OCI-LY1 (cell line): Measurements from ENCODE around the gene ITSN1.
"Not testable (repeated sequence)": the region's sequence is repeated elsewhere in the genome, so short reads cannot be mapped to it uniquely, and the experiment has no call there.

Experiments
- H2AFZ ChIP-seq: fragments of 200-600 bp; sonication (generic), shearing (Covaris generic); 2 replicates; pipeline ENCODE4 v1.6.0; 2014; ENCODE audit warnings: antibody characterized with exemption, mild to moderate bottlenecking, low read length
- H3F3A ChIP-seq: fragments of 200-600 bp; sonication (generic), shearing (Covaris generic); 2 replicates; pipeline ENCODE4 v1.6.0; 2014; ENCODE audit warnings: mild to moderate bottlenecking, antibody characterized with exemption, low read length, moderate library complexity; ENCODE audit not compliant: insufficient read depth
- H3K27ac ChIP-seq: fragments of 200-600 bp; sonication (generic); 2 replicates; pipeline ENCODE4 v1.5.1; 2014; ENCODE audit warnings: low read length, mixed run types, mild to moderate bottlenecking, low read depth; ENCODE audit not compliant: poor library complexity, severe bottlenecking
- H3K27me3 ChIP-seq: fragments of 200-600 bp; sonication (generic); 2 replicates; pipeline ENCODE4 v1.6.0; 2014; ENCODE audit warnings: antibody characterized with exemption, mild to moderate bottlenecking, low read length, moderate library complexity; ENCODE audit not compliant: insufficient read depth
- H3K36me3 ChIP-seq: fragments of 200-600 bp; sonication (generic); 2 replicates; pipeline ENCODE4 v1.6.1; 2014; ENCODE audit warnings: mild to moderate bottlenecking, antibody characterized with exemption, low read length, moderate library complexity, mixed read lengths; ENCODE audit not compliant: insufficient read depth
- H3K4me1 ChIP-seq: fragments of 200-600 bp; sonication (generic); 2 replicates; pipeline ENCODE4 v1.5.1; 2014; ENCODE audit warnings: mild to moderate bottlenecking, low read length, moderate library complexity; ENCODE audit not compliant: insufficient read depth, severe bottlenecking
- H3K4me2 ChIP-seq: fragments of 200-600 bp; sonication (generic), shearing (Covaris generic); 2 replicates; pipeline ENCODE4 v1.6.1; 2014; ENCODE audit warnings: low read length
- H3K4me3 ChIP-seq: fragments of 200-600 bp; sonication (generic); 2 replicates; pipeline ENCODE4 v1.5.1; 2014; ENCODE audit warnings: low read length, low read depth, mild to moderate bottlenecking, mixed read lengths; ENCODE audit not compliant: poor library complexity, severe bottlenecking
- H3K79me2 ChIP-seq: fragments of 200-600 bp; shearing (Covaris generic); 2 replicates; pipeline ENCODE4 v1.6.1; 2016; ENCODE audit warnings: mixed run types, low read length, mixed read lengths; ENCODE audit not compliant: insufficient read depth
- H3K9ac ChIP-seq: fragments of 200-600 bp; sonication (generic), shearing (Covaris generic); 2 replicates; pipeline ENCODE4 v1.6.1; 2014; ENCODE audit warnings: mild to moderate bottlenecking, low read length, mixed read lengths
- H3K9me2 ChIP-seq: fragments of 200-600 bp; sonication (generic), shearing (Covaris generic); 2 replicates; pipeline ENCODE4 v1.6.1; 2014; ENCODE audit warnings: low read depth, mild to moderate bottlenecking, low read length, mixed read lengths
- H3K9me3 ChIP-seq: fragments of 200-600 bp; shearing (Covaris generic); 2 replicates; pipeline ENCODE4 v1.6.1; 2014; ENCODE audit warnings: low read length, mixed read lengths
- H4K20me1 ChIP-seq: fragments of 200-600 bp; sonication (generic), shearing (Covaris generic); 2 replicates; pipeline ENCODE4 v1.6.0; 2016; ENCODE audit warnings: mild to moderate bottlenecking, low read length; ENCODE audit not compliant: insufficient read depth
- CTCF ChIP-seq: fragments of 200-600 bp; sonication (generic), shearing (Covaris generic); IDR thresholded peaks from 2 replicates; pipeline ENCODE4 v1.5.1; 2017; ENCODE audit warnings: mild to moderate bottlenecking, antibody characterized with exemption, low read length, moderate library complexity, mixed read lengths
- EZH2 ChIP-seq: fragments of 200-600 bp; sonication (generic), shearing (Covaris generic); IDR thresholded peaks from 2 replicates; pipeline ENCODE4 v1.8.0; 2017; ENCODE audit warnings: borderline replicate concordance, mixed run types, mild to moderate bottlenecking, antibody characterized with exemption, low read length, moderate library complexity, mixed read lengths

The ITSN1 gene

GRCh38 chr21:33866826-33867225, 224.5 kb downstream of the ITSN1 start:
- Histone ChIP-seq H3K27me3 (no peaks in the 10 kb centered on the region), H3K4me1 (no peaks in the 10 kb centered on the region), H3K27ac (no peak overlapping the region), H2AFZ (no peak overlapping the region), H3K36me3 (no peaks in the 10 kb centered on the region), H3K4me3 (no peak overlapping the region), H3F3A (no peaks in the 10 kb centered on the region), H3K79me2 (no peaks in the 10 kb centered on the region), H3K4me2 (no peak overlapping the region), H3K9ac (no peak overlapping the region), H3K9me3 (no peaks in the 10 kb centered on the region), H4K20me1 (no peaks in the 10 kb centered on the region), H3K9me2 (no peaks in the 10 kb centered on the region)
- TF ChIP-seq CTCF (no peak), EZH2 (no peak)

- not testable (repeated sequence) for H3K4me2 ChIP-seq, H3K4me1 ChIP-seq, H3K9me2 ChIP-seq, H4K20me1 ChIP-seq, H3K27me3 ChIP-seq, H2AFZ ChIP-seq, H3F3A ChIP-seq, H3K79me2 ChIP-seq, H3K9me3 ChIP-seq, H3K27ac ChIP-seq, H3K4me3 ChIP-seq, H3K36me3 ChIP-seq, H3K9ac ChIP-seq
Observed at GRCh38 chr21:33867868-33868267, 225.6 kb downstream of the ITSN1 start.

DNA sequence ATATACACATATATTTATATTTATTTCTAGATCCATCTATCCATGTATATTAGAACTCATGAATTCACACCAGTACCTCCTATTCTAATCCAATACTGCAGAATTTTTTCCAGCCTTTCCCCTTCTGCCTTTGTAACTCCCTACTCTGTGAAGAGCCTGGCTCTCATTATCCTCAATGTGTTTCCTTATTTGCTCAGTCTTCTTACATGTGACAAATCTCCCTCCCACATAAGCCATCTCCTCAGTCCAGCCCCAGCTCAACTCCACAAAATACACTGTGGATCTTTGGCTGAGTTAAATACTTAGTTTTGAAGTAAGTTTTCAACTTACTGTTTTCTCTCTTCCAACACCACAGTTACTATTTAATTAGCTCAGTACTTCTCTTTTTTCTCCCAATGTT, 227.6 kb downstream of the ITSN1 start:
- Histone ChIP-seq H3K4me3 (no peak overlapping the region), H3K27me3 (no peaks in the 10 kb centered on the region), H3K9me2 (no peaks in the 10 kb centered on the region), H3K79me2 (no peaks in the 10 kb centered on the region), H3K27ac (no peak overlapping the region), H3K4me2 (no peak overlapping the region), H3F3A (no peaks in the 10 kb centered on the region), H3K9me3 (no peaks in the 10 kb centered on the region), H2AFZ (no peak overlapping the region), H3K36me3 (no peaks in the 10 kb centered on the region), H3K9ac (no peak overlapping the region), H3K4me1 (no peaks in the 10 kb centered on the region), H4K20me1 (no peaks in the 10 kb centered on the region)
- TF ChIP-seq EZH2, result no peak
- TF ChIP-seq CTCF, result no peak

GRCh38 chr21:33870768-33871167, 228.5 kb downstream of the ITSN1 start:
- no peaks in the 10 kb centered on the region for H3K36me3 ChIP-seq
- H4K20me1 ChIP-seq, result no peaks in the 10 kb centered on the region
- no peaks in the 10 kb centered on the region for H3K9me3 ChIP-seq
- H3K9ac ChIP-seq, result no peak overlapping the region
- no peak for TF ChIP-seq EZH2
- TF ChIP-seq CTCF, result no peak
- H3K4me3 ChIP-seq, result no peak overlapping the region
- no peaks in the 10 kb centered on the region for H3F3A ChIP-seq
- H2AFZ ChIP-seq, result no peak overlapping the region
- H3K4me2 ChIP-seq, result no peak overlapping the region
- no peaks in the 10 kb centered on the region for H3K27me3 ChIP-seq
- H3K9me2 ChIP-seq, result no peaks in the 10 kb centered on the region
- H3K79me2 ChIP-seq, result no peaks in the 10 kb centered on the region
- no peaks in the 10 kb centered on the region for H3K4me1 ChIP-seq
- no peak overlapping the region for H3K27ac ChIP-seq
